ENCODE data around the gene EYA2.

GRCh38 chr20:46853926-46854325, 40.7 kb upstream of the EYA2 start:
- TF ChIP-seq CTCF (IDR thresholded peaks at IDR 0.05) (no peak), POLR2A (IDR thresholded peaks at IDR 0.05) (no peak)
